GM12878 (cell line): ENCODE results near the gene LAMA5. TPM values are rescaled to one million over a fixed set of nuclear protein-coding genes. Genes with fewer than 3 reads are reported as not detected.

Experiments used
- ATAC-seq: fragments of 200-7000 bp; cut with Tn5 transposase; 3 replicates; pipeline ENCODE4 v1.9.1; 2020; ENCODE audit warnings: mild to moderate bottlenecking, moderate library complexity
- BruUV-seq: library from RNA; stranded (reverse); fragments of 400-500 nt; replicated peaks from 2 replicates; lab custom pipeline; 2021; lab: Mats Ljungman, UMichigan
- CTCF ChIA-PET: fragments of 300-600 bp; sonication (Branson Sonifier 250); formaldehyde crosslinking; extraction: SDS; loops from one replicate; lab custom pipeline; 2021; ENCODE audit warnings: inconsistent platforms; lab: Yijun Ruan, JAX
- POLR2A ChIA-PET: fragments of 350-600 bp; formaldehyde crosslinking; extraction: SDS; loops from one replicate; lab custom pipeline; 2021; ENCODE audit warnings: inconsistent platforms; lab: Charles Lee
- RAD21 ChIA-PET: fragments of 300-600 bp; sonication (Branson Sonifier 250); formaldehyde crosslinking; loops from one replicate; lab custom pipeline; 2023; ENCODE audit warnings: antibody characterized with exemption; ENCODE audit not compliant: unreplicated experiment; lab: Charles Lee
- SMC1A ChIA-PET: fragments of 300-600 bp; sonication (Branson Sonifier 250); formaldehyde crosslinking; loops from one replicate; lab custom pipeline; 2023; ENCODE audit not compliant: unreplicated experiment, uncharacterized antibody; lab: Charles Lee
- DNase-seq: peaks from one replicate; pipeline ENCODE4 v3.0.0-alpha.2; 2011; ENCODE audit warnings: low read depth, low spot score
- FAIRE-seq: peaks from 3 replicates; lab custom pipeline; 2011; peaks lifted over from hg19 to GRCh38; lab: Jason Lieb, UNC
- H2AFZ ChIP-seq: 2 replicates; pipeline ENCODE4 v1.6.0; 2011; ENCODE audit warnings: low read depth, low read length, control low read depth; ENCODE audit not compliant: control insufficient read depth
- H3K27ac ChIP-seq: 2 replicates; pipeline ENCODE4 v1.5.1; 2011; ENCODE audit warnings: control low read depth; ENCODE audit not compliant: control insufficient read depth, insufficient read depth
- H3K27me3 ChIP-seq, 2 experiments: replicated peaks in 1 of 2; 2 replicates each; pipeline versions ENCODE4 v1.6.0 to v1.6.1; 2011; ENCODE audit warnings: low read length in 1 of 2; ENCODE audit not compliant: control insufficient read depth in 2 of 2, insufficient read depth in 2 of 2
- H3K36me3 ChIP-seq, 2 experiments: 2 replicates each; pipeline ENCODE4 v1.5.1; 2011; ENCODE audit warnings: low read length in 1 of 2; ENCODE audit not compliant: control insufficient read depth in 2 of 2, insufficient read depth in 2 of 2
- H3K4me1 ChIP-seq: 2 replicates; pipeline ENCODE4 v1.6.1; 2011; ENCODE audit warnings: mild to moderate bottlenecking, low read length, moderate library complexity, mixed read lengths; ENCODE audit not compliant: control insufficient read depth, insufficient read depth
- H3K4me2 ChIP-seq: 2 replicates; pipeline ENCODE4 v1.6.0; 2011; ENCODE audit warnings: control low read depth; ENCODE audit not compliant: control insufficient read depth, insufficient read depth
- H3K4me3 ChIP-seq: fragments of 200-600 bp; sonication (generic); 2 replicates; pipeline ENCODE4 v1.5.1; 2016
- H3K79me2 ChIP-seq: 2 replicates; pipeline ENCODE4 v1.6.0; 2011; ENCODE audit warnings: low read length; ENCODE audit not compliant: control insufficient read depth, insufficient read depth
- H3K9ac ChIP-seq: 2 replicates; pipeline ENCODE4 v1.8.0; 2011; ENCODE audit warnings: low read length, control low read depth, mixed read lengths; ENCODE audit not compliant: control insufficient read depth, insufficient read depth
- H3K9me3 ChIP-seq: replicated peaks from 3 replicates; pipeline ENCODE4 v1.5.1; 2011; ENCODE audit warnings: mild to moderate bottlenecking, low read length; ENCODE audit not compliant: control insufficient read depth, insufficient read depth
- H4K20me1 ChIP-seq: 2 replicates; pipeline ENCODE4 v1.6.0; 2011; ENCODE audit not compliant: control insufficient read depth, insufficient read depth
- ATF2 ChIP-seq: IDR thresholded peaks from 2 replicates; pipeline ENCODE4 v1.6.1; 2012; ENCODE audit warnings: low read length, inconsistent platforms
- ATF7 ChIP-seq: fragments of 450-650 bp; IDR thresholded peaks from 2 replicates; pipeline ENCODE4 v1.6.1; 2016; ENCODE audit warnings: low read depth, mild to moderate bottlenecking
- BACH1 ChIP-seq: fragments of 450-650 bp; IDR thresholded peaks from 2 replicates; pipeline ENCODE4 v1.6.1; 2017; ENCODE audit warnings: mild to moderate bottlenecking, borderline replicate concordance
- BHLHE40 ChIP-seq, 2 experiments: fragments of 450-650 bp in 1 of 2; IDR thresholded peaks; 2 replicates each; pipeline ENCODE4 v1.6.1; 2011 to 2017; ENCODE audit warnings: low read depth in 2 of 2, borderline replicate concordance in 1 of 2, improper control_type of control experiment in 1 of 2, low read length in 1 of 2, mild to moderate bottlenecking in 1 of 2
- BRCA1 ChIP-seq: IDR thresholded peaks from 2 replicates; pipeline ENCODE4 v1.6.1; 2011; ENCODE audit warnings: low read depth, low read length, improper control_type of control experiment
- CREB1 ChIP-seq: IDR thresholded peaks from 2 replicates; pipeline ENCODE4 v1.6.1; 2012; ENCODE audit warnings: low read depth, mild to moderate bottlenecking, inconsistent platforms
- HDAC6 ChIP-seq: fragments of 200-600 bp; sonication (generic); IDR thresholded peaks from one replicate; pipeline ENCODE4 v1.8.0; 2017; ENCODE audit warnings: antibody characterized with exemption; ENCODE audit not compliant: unreplicated experiment
- HDGF ChIP-seq: fragments of 450-650 bp; IDR thresholded peaks from 2 replicates; pipeline ENCODE4 v1.6.1; 2016; ENCODE audit warnings: antibody characterized with exemption
- MYB ChIP-seq: fragments of 150-350 bp; IDR thresholded peaks from 2 replicates; pipeline ENCODE4 v1.6.1; 2014; ENCODE audit warnings: mild to moderate bottlenecking, low read depth, low read length, borderline replicate concordance
- NRF1 ChIP-seq: conservative IDR thresholded peaks from 2 replicates; pipeline ENCODE4 v1.6.1; 2011; ENCODE audit warnings: mild to moderate bottlenecking, low read depth, low read length, improper control_type of control experiment
- POLR2A ChIP-seq: IDR thresholded peaks from 2 replicates; pipeline ENCODE4 v1.6.1; 2011; ENCODE audit warnings: low read depth, mild to moderate bottlenecking, low read length
- RB1 ChIP-seq: fragments of 450-650 bp; formaldehyde crosslinking; IDR thresholded peaks from 2 replicates; pipeline ENCODE4 v1.6.1; 2017; ENCODE audit warnings: mild to moderate bottlenecking, borderline replicate concordance
- RELA ChIP-seq: fragments of 450-650 bp; IDR thresholded peaks from 2 replicates; pipeline ENCODE4 v1.8.0; 2014; ENCODE audit warnings: borderline replicate concordance; ENCODE audit not compliant: partially characterized antibody
- SKIL ChIP-seq: fragments of 450-650 bp; IDR thresholded peaks from 2 replicates; pipeline ENCODE4 v1.6.1; 2017; ENCODE audit warnings: mild to moderate bottlenecking, low read depth, inconsistent platforms; ENCODE audit not compliant: poor library complexity, severe bottlenecking
- SMARCA5 ChIP-seq: fragments of 450-650 bp; IDR thresholded peaks from 2 replicates; pipeline ENCODE4 v1.6.1; 2017; ENCODE audit warnings: mild to moderate bottlenecking
- SUPT20H ChIP-seq: IDR thresholded peaks from 2 replicates; pipeline ENCODE4 v1.6.1; 2011; ENCODE audit warnings: low read depth, mild to moderate bottlenecking, low read length, moderate library complexity, borderline replicate concordance; ENCODE audit not compliant: control insufficient read depth
- TARDBP ChIP-seq: IDR thresholded peaks from 2 replicates; pipeline ENCODE4 v1.6.1; 2016; ENCODE audit warnings: borderline replicate concordance
- ZNF207 ChIP-seq: fragments of 450-650 bp; IDR thresholded peaks from 2 replicates; pipeline ENCODE4 v1.6.1; 2014; ENCODE audit warnings: antibody characterized with exemption, mild to moderate bottlenecking, borderline replicate concordance
- ZNF622 ChIP-seq: fragments of 450-650 bp; IDR thresholded peaks from 2 replicates; pipeline ENCODE4 v1.6.1; 2017; ENCODE audit warnings: mild to moderate bottlenecking, inconsistent platforms
- WGBS: methylation state at CpG from one replicate; pipeline ENCODE4 v1.1.6; 2016; ENCODE audit warnings: low lambda C conversion rate; ENCODE audit not compliant: insufficient replicate concordance, insufficient coverage; ENCODE audit errors: missing lambda C conversion rate; 5-methylcytosine and 5-hydroxymethylcytosine counted together
- in situ Hi-C: fragments of 300-500 bp; cut with MboI; formaldehyde crosslinking; loops from 9 replicates; pipeline ENCODE4 v1.14.3; 2018; ENCODE audit warnings: mixed read lengths
- intact Hi-C: fragments of 100-400 bp; cut with micrococcal nuclease; formaldehyde crosslinking; loops from one replicate; pipeline ENCODE4 v1.14.2; 2022; ENCODE audit not compliant: unreplicated experiment
- polyA plus RNA-seq, 11 experiments: library from polyadenylated mRNA; depleted of rRNA in 4 of 11; unstranded in 6 of 11; stranded (reverse) in 5 of 11; fragments of >200 nt; fragmentation: Nextera tagmentation in 4 of 11; fragmentation: Illumina TruSeq in 1 of 11; extraction: Ambion mirVana in 4 of 11; extraction: Trizol in 1 of 11; gene quantifications; 1 replicate in 1 of 11; 2 replicates in 10 of 11; pipeline versions ENCODE4 v1.2.1 to v1.2.3, GENCODE V29; 2011 to 2016; ENCODE audit warnings: inconsistent platforms in 2 of 11, missing spikeins in 2 of 11, low read depth in 1 of 11
- total RNA-seq, 4 experiments: library from RNA; depleted of rRNA in 3 of 4; stranded (reverse); fragments of >200 nt in 3 of 4; fragmentation: Illumina TruSeq in 1 of 4; extraction: Trizol in 1 of 4; gene quantifications; 2 replicates each; pipeline versions ENCODE4 v1.2.1 to v1.2.3, GENCODE V29; 2013 to 2021

The LAMA5 gene
- total and polyA plus RNA-seq, 10 of the 15 experiments (the other 5 are each of a cell fraction or from before 2014, with no cell fraction given) = 0.09 to 3.1 (median 1.6) TPM; not detected in 3

- TF ChIP-seq ATF2 = no peak
- TF ChIP-seq NRF1 = no peak
- TF ChIP-seq CREB1 = no peak
- TF ChIP-seq BACH1 = no peak
- TF ChIP-seq ZNF622 = no peak
- TF ChIP-seq SMARCA5 = no peak
- TF ChIP-seq SUPT20H = no peak
- no peak for TF ChIP-seq ZNF207
- no peak for TF ChIP-seq HDAC6
Measured at GRCh38 chr20:62404112-62404665, 37.1 kb upstream of the LAMA5 start (continued).

GRCh38 chr20:62403331-62403730 lies 36.2 kb upstream of the LAMA5 start:
- Histone ChIP-seq H3K4me1 (peaks cover 9% of the 10 kb centered on the region), H3K27ac (no peak overlapping the region), H3K27me3 (no peaks in the 10 kb centered on the region), H3K36me3 (peaks cover 0 to 5% of the 10 kb centered on the region in 2 experiments; a peak in 2 of 4 replicates), H2AFZ (no peak overlapping the region), H3K9me3 (no peaks in the 10 kb centered on the region; the same call in 2 of the 3 replicates), H3K79me2 (peaks cover 14% of the 10 kb centered on the region), H3K4me3 (no peak overlapping the region), H3K4me2 (no peak overlapping the region), H4K20me1 (no peaks in the 10 kb centered on the region; the same call in 1 of the 2 replicates), H3K9ac (no peak overlapping the region)
- TF ChIP-seq ATF7 (no peak), RB1 (no peak), BHLHE40 (IDR thresholded peaks at IDR 0.05; ENCODE audit: borderline replicate concordance in 1 of 2, low read depth in 2 of 2, low read length in 1 of 2) (no peak), BRCA1 (no peak), SKIL (no peak), HDGF (no peak), RELA (no peak), TARDBP (no peak), ATF2 (no peak), POLR2A (no peak), MYB (no peak)
- RAD21 ChIA-PET = no interaction called here
- ATAC-seq = no peak
- intact Hi-C loops = no loop called here
- SMC1A ChIA-PET = no interaction called here
- in situ Hi-C loops = no loop called here
- CTCF ChIA-PET = no interaction called here
- 96% methylated on average over 13 of the region's 13 CpGs for WGBS
- FAIRE-seq = no peak
- DNase-seq = no peak
- POLR2A ChIA-PET = no interaction called here
- BruUV-seq = no TSS peak
